Colonic mucosa (tissue), 4 donors: ENCODE measurements around the gene FOSL1. TPM values are rescaled to one million over a fixed set of nuclear protein-coding genes. Genes with fewer than 3 reads are reported as not detected.
"Not testable (repeated sequence)": the region's sequence is repeated elsewhere in the genome, so short reads cannot be mapped to it uniquely, and the experiment has no call there.

ENCODE experiments used
- DNase-seq: peaks from one replicate; pipeline ENCODE4 v3.0.0-alpha.2; 2020
- H3K27ac ChIP-seq: fragments of 200-600 bp; one replicate; pipeline ENCODE4 v1.8.0; 2021
- H3K27me3 ChIP-seq: fragments of 200-600 bp; one replicate; pipeline ENCODE4 v1.8.0; 2021
- H3K36me3 ChIP-seq: fragments of 200-600 bp; one replicate; pipeline ENCODE4 v1.8.0; 2021
- H3K4me1 ChIP-seq: fragments of 200-600 bp; one replicate; pipeline ENCODE4 v1.8.0; 2021; ENCODE audit warnings: mild to moderate bottlenecking
- H3K4me3 ChIP-seq: fragments of 200-600 bp; one replicate; pipeline ENCODE4 v1.8.0; 2021
- H3K9ac ChIP-seq, 2 donors: one replicate each; pipeline ENCODE4 v1.7.0; 2013; ENCODE audit warnings: control low read depth in 2 of 2, low read depth in 2 of 2, low read length in 2 of 2
- H3K9me3 ChIP-seq: fragments of 200-600 bp; one replicate; pipeline ENCODE4 v1.8.0; 2021
- CTCF ChIP-seq: fragments of 200-600 bp; IDR thresholded peaks from one replicate; pipeline ENCODE4 v1.8.0; 2022; ENCODE audit warnings: antibody characterized with exemption, mild to moderate bottlenecking
- intact Hi-C: fragments of 100-400 bp; cut with DNase I; formaldehyde crosslinking; loops from one replicate; pipeline ENCODE4 v1.14.1; 2022
- total RNA-seq, 2 donors: library from RNA; stranded (reverse); fragmentation: NEBNext Ultra II Directional in 1 of 2; extraction: Animal tissue kit (Norgen Biotek cat#: 25700) in 1 of 2; gene quantifications; one replicate each; pipeline ENCODE4 v1.2.1, GENCODE V29; 2021
- donor health status: healthy.
- donor health status: DM: no; HTN: no; CAD: no.
- donor health status: DM: no; HTN: no; CAD: no.

The FOSL1 gene
- total RNA-seq, 2 donors from 2014 or later = 0.84 to 4.2 TPM

DNA sequence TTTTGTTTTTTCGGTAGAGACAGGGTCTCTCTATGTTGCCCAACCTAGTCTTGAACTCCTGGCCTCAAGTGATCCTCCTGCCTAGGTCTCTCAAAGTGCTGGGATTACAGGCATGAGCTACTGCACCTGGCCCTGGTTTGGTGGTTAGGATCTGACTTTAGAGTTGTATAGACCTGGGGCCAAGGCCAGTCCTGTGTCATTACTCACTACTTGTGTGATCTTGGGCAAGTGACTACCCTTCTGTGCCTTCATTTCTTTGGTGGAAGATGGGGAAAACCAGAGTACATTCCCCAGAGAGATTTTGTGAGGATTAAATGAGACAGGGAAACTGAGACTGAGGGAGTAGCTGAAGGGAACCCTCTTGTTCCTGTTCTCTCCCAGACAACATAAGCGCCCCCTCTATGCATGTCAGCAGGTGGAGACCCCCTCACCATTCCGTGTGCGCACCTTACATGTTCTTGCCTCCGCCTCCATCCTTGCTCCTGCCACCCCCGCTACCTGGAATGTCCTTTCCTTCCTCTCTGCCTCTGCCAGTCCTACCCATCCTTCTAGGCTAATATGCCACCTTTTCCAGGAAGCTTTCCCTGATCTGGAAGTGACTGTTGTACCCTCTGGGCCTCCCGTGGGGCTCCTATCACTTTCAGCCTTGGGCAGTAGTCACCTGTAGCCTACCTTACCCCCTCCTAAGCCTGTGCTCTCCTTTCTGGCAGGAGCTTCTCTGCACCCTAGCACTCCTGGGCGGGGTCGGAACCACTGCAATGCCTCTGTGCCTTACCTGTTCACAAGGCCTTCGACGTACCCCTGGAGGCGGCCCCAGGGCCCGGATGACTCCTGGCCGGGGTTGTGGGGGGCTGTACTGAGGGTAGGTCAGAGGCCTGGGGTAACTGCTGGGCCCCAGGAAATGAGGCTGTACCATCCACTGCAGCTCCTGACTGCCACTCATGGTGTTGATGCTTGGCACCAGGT, 3.9 kb downstream of the FOSL1 start:
- no peak for TF ChIP-seq CTCF
- no peak for DNase-seq
- H3K27ac ChIP-seq = no peak overlapping the region
- no peaks in the 10 kb centered on the region for H3K36me3 ChIP-seq
- no peaks in the 10 kb centered on the region for H3K9me3 ChIP-seq
- H3K9ac ChIP-seq = no peak overlapping the region
- intact Hi-C loops = no loop called here
- H3K27me3 ChIP-seq = no peaks in the 10 kb centered on the region
- peaks cover 9% of the 10 kb centered on the region for H3K4me1 ChIP-seq
- H3K4me3 ChIP-seq = no peak overlapping the region

GRCh38 chr11:65895482-65895981, 4.7 kb downstream of the FOSL1 start:
- no peak overlapping the region for H3K9ac ChIP-seq
- no peaks in the 10 kb centered on the region for H3K36me3 ChIP-seq
- intact Hi-C loops = no loop called here
- TF ChIP-seq CTCF = no peak
- H3K27ac ChIP-seq = no peak overlapping the region
- no peaks in the 10 kb centered on the region for H3K27me3 ChIP-seq
- no peak overlapping the region for H3K4me3 ChIP-seq
- H3K9me3 ChIP-seq = no peaks in the 10 kb centered on the region
- H3K4me1 ChIP-seq = peaks cover 9% of the 10 kb centered on the region
- no peak for DNase-seq

DNA sequence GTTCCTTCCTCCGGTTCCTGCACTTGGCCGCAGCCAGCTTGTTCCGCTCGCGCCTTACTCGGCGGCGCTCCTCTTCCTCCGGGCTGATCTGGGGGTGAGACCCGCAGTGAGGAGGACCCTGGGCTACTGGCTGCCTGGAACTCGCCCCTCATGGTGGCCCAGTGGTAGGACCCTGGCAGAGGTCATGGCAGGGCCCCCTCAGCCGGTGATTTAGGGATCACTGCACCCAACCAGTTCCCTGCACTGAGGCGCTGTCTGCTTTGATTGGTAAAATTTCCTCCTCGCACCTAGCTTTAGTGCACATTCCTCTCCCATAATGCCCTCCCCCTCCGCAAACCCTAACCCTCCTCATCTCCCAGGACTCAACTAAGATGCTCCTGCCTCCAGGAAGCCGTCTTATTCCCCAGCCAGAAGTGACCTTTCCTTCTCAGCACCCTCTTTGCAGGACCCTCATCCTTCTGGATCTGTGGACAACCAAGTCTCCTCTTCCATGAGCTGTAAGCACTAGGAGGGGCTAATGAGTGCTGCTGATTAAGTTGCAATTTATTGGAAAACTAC, 6.1 kb downstream of the FOSL1 start:
- no peaks in the 10 kb centered on the region for H3K4me1 ChIP-seq
- H3K9ac ChIP-seq = peak overlapping the region; percentile 61 to 64
- TF ChIP-seq CTCF = no peak
- intact Hi-C loops = no loop called here
- DNase-seq = no peak
- no peaks in the 10 kb centered on the region for H3K27me3 ChIP-seq
- peak overlapping the region; percentile 74 for H3K27ac ChIP-seq
- no peaks in the 10 kb centered on the region for H3K36me3 ChIP-seq
- H3K4me3 ChIP-seq = peak overlapping the region; percentile 21
- no peaks in the 10 kb centered on the region for H3K9me3 ChIP-seq

- intact Hi-C loops = no loop called here
- no peak for DNase-seq
- no peak for TF ChIP-seq CTCF
- H3K9ac ChIP-seq = no peak overlapping the region
- H3K4me3 ChIP-seq = peak overlapping the region; percentile 66
- H3K9me3 ChIP-seq = no peaks in the 10 kb centered on the region
- no peaks in the 10 kb centered on the region for H3K36me3 ChIP-seq
- H3K27me3 ChIP-seq = no peaks in the 10 kb centered on the region
- peaks cover 1% of the 10 kb centered on the region for H3K4me1 ChIP-seq
- peak overlapping the region; percentile 42 for H3K27ac ChIP-seq
These were observed 7.4 kb downstream of the FOSL1 start for GRCh38 chr11:65892661-65893317.

GRCh38 chr11:65892137-65892540, 8.0 kb downstream of the FOSL1 start:
- H3K9me3 ChIP-seq, H3K36me3 ChIP-seq, DNase-seq, H3K4me1 ChIP-seq, H3K27me3 ChIP-seq, intact Hi-C loops: not testable (repeated sequence)
- Histone ChIP-seq H3K4me3 (peak overlapping the region; percentile 66), H3K9ac (peak overlapping the region; percentile 87 to 94), H3K27ac (peak overlapping the region; percentile 42)
